Measurements from ENCODE around the gene PTH2R. TPM values are rescaled to one million over a fixed set of nuclear protein-coding genes. Genes with fewer than 3 reads are reported as not detected.

PTH2R gene
- polyA plus RNA-seq, 1 of the 3 experiments (the other 2 are of a cell fraction) = 4.0 TPM

- no peak for TF ChIP-seq MXI1 (IDR thresholded peaks at IDR 0.05; ENCODE audit: low read depth, low read length)
Measured at GRCh38 chr2:208361077-208361441, 45.5 kb upstream of the PTH2R start (continued).

- no peak overlapping the region for H2AFZ ChIP-seq (ENCODE audit: low read depth)
- H3K9me3 ChIP-seq = peaks cover 12% of the 10 kb centered on the region
- peaks cover 5% of the 10 kb centered on the region for H4K20me1 ChIP-seq (ENCODE audit: insufficient read depth)
- H3K27me3 ChIP-seq (ENCODE audit: insufficient read depth) = no peaks in the 10 kb centered on the region
- DNase-seq = no peak
- H3K27ac ChIP-seq (ENCODE audit: low read depth in 2 of 2, low read length in 1 of 2) = peak overlapping the region in 1 of 2 experiments; percentile 80; a peak in 2 of 4 replicates
- H3K4me2 ChIP-seq = peak overlapping the region; percentile 20; the same call in 1 of the 2 replicates
- CTCF ChIA-PET = no interaction called here
- POLR2A ChIA-PET = no interaction called here
- H3K9ac ChIP-seq = no peak overlapping the region
- H3K36me3 ChIP-seq (replicated peaks in 1 of 2; ENCODE audit: control insufficient read depth in 1 of 2, insufficient read depth in 2 of 2, low read length in 1 of 2) = peaks cover 0 to 8% of the 10 kb centered on the region in 2 experiments
- 5% methylated on average over 2 of the region's 2 CpGs for WGBS (ENCODE audit: low lambda C conversion rate)
- no peak overlapping the region for H3K4me3 ChIP-seq (ENCODE audit: low read depth in 2 of 2, low read length in 1 of 2)
- H3K79me2 ChIP-seq (ENCODE audit: insufficient read depth) = no peaks in the 10 kb centered on the region
- H3K9me2 ChIP-seq = no peaks in the 10 kb centered on the region
- H3K4me1 ChIP-seq (ENCODE audit: control insufficient read depth in 1 of 2, insufficient read depth in 2 of 2, low read depth in 1 of 2, low read length in 1 of 2) = peaks cover 0 to 11% of the 10 kb centered on the region in 2 experiments; a peak in 2 of 4 replicates
- H3F3A ChIP-seq (replicated peaks; ENCODE audit: insufficient read depth) = peaks cover 30% of the 10 kb centered on the region
- TF ChIP-seq FOSL2 (IDR thresholded peaks at IDR 0.05; ENCODE audit: borderline replicate concordance, low read depth) = peak; percentile 95
- no peak for TF ChIP-seq NRF1 (IDR thresholded peaks at IDR 0.05; ENCODE audit: low read depth, low read length)
- no peak for TF ChIP-seq RAD21 (IDR thresholded peaks at IDR 0.05; ENCODE audit: low read length)
- TF ChIP-seq MAX (IDR thresholded peaks at IDR 0.05; ENCODE audit: low read depth) = peak; percentile 71
- no peak for TF ChIP-seq GABPA (IDR thresholded peaks at IDR 0.05; ENCODE audit: low read depth)
- peak; percentile 82 for TF ChIP-seq NFIC (IDR thresholded peaks at IDR 0.05; ENCODE audit: borderline replicate concordance)
- no peak for TF ChIP-seq ZBTB33 (IDR thresholded peaks at IDR 0.05; ENCODE audit: borderline replicate concordance, low read depth)
- TF ChIP-seq USF1 (IDR thresholded peaks at IDR 0.05; ENCODE audit: borderline replicate concordance, low read depth) = no peak
- TF ChIP-seq TCF12 (IDR thresholded peaks at IDR 0.05) = peak; percentile 98
- no peak for TF ChIP-seq GATA2 (CRISPR knock-in tag; IDR thresholded peaks at IDR 0.05)
- TF ChIP-seq USF2 (IDR thresholded peaks at IDR 0.05; ENCODE audit: borderline replicate concordance, low read depth, low read length) = no peak
- no peak for TF ChIP-seq IRF3 (IDR thresholded peaks at IDR 0.05; ENCODE audit: low read depth, low read length)
- no peak for TF ChIP-seq YY1 (IDR thresholded peaks at IDR 0.05; ENCODE audit: low read depth)
- no peak for TF ChIP-seq RCOR1 (IDR thresholded peaks at IDR 0.05; ENCODE audit: low read length)
- peak; percentile 93 for TF ChIP-seq PBX3 (IDR thresholded peaks at IDR 0.05)
- no peak for TF ChIP-seq SMC3 (IDR thresholded peaks at IDR 0.05; ENCODE audit: low read depth, low read length)
- TF ChIP-seq MEF2A (IDR thresholded peaks at IDR 0.05; ENCODE audit: borderline replicate concordance, low read depth) = peak; percentile 38; the same call in 1 of the 2 replicates
- TF ChIP-seq EZH2phosphoT487 (IDR thresholded peaks at IDR 0.05; ENCODE audit: borderline replicate concordance, low read depth) = no peak
- TF ChIP-seq CTCF (IDR thresholded peaks at IDR 0.05) = peak; percentile 14; the same call in 1 of the 2 replicates
- TF ChIP-seq JUND (IDR thresholded peaks at IDR 0.05) = peak; percentile 98
- TF ChIP-seq FOXJ3 (CRISPR knock-in tag; IDR thresholded peaks at IDR 0.05) = no peak
- TF ChIP-seq MXI1 (IDR thresholded peaks at IDR 0.05; ENCODE audit: low read depth, low read length) = no peak
- no peak for TF ChIP-seq RFX5 (IDR thresholded peaks at IDR 0.05; ENCODE audit: low read length)
- 0 out of 2 replicates have a peak, but pooled peaks have one; percentile 10 for TF ChIP-seq ELF1 (IDR thresholded peaks at IDR 0.05)
- TF ChIP-seq POLR2AphosphoS5 (IDR thresholded peaks at IDR 0.05; ENCODE audit: low read depth, low read length) = peak; percentile 65; the same call in 1 of the 2 replicates
- peak; percentile 81; the same call in 1 of the 2 replicates for TF ChIP-seq RXRA (IDR thresholded peaks at IDR 0.05; ENCODE audit: borderline replicate concordance, low read depth)
Measured at GRCh38 chr2:208363485-208363884, 43.1 kb upstream of the PTH2R start.
